Stimulated activated CD4-positive, alpha-beta T cell treated with anti-CD3 and anti-CD28 coated beads, Interleukin-15, amount 100 ng/mL, for 1 hour (primary cell): Measurements from ENCODE around the gene CPT1B.

Experiments used
- DNase-seq, 2 donors: peaks; one replicate each; pipeline ENCODE4 v3.0.0-alpha.2; 2020; ENCODE audit warnings: low read depth in 1 of 2, low spot score in 1 of 2

Gene CPT1B

DNA sequence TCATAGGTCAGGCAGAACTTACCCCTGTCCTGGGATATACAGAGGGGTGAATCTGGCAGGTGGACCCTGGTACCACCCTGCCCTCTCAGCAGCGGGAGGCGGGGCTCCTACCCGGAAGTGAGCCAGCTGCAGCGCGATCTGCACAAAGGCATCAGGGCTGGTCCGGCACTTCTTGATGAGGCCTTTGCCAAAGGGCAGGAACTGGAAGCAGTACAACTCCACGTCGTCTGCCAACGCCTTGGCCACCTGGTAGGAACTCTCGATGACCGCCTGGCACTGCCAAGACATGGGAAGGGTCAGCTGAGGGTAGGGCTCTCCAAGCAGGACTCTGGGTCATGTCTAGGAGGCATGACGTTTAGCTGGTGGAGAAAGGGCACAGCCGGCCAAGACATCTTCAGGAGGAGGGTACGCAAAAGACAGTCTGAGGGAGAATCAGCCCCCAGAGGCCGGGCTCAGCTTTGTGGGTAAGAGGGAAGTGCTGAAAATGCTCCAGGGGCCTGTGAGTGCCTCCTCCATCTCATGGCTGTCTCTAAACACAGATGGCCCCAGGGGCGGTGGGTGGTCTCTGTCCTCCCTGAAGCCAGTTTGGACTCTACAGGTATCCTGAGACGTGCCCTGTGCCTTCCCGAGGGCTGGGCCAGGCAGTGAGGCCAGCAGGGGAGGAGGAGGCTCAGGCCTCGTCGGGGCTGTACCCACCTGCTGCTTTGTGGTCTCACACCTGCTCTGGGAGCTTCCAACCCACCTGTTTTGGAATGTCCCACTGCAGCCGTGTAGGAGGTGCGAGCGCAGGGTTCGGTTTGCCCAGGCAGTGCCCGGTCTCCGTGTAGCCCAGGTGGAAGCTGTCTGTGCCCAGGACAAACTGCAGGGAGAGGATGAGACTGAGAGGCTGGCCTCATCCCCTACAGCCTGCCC lies 6.7 kb downstream of the CPT1B start:
- DNase-seq, result no peak

GRCh38 chr22:50570861-50571260 lies 7.4 kb downstream of the CPT1B start:
- no peak for DNase-seq

- DNase-seq, result no peak
These were observed 8.2 kb downstream of the CPT1B start for GRCh38 chr22:50569896-50570535.

GRCh38 chr22:50569041-50569459 lies 9.2 kb downstream of the CPT1B start:
- no peak for DNase-seq

DNA sequence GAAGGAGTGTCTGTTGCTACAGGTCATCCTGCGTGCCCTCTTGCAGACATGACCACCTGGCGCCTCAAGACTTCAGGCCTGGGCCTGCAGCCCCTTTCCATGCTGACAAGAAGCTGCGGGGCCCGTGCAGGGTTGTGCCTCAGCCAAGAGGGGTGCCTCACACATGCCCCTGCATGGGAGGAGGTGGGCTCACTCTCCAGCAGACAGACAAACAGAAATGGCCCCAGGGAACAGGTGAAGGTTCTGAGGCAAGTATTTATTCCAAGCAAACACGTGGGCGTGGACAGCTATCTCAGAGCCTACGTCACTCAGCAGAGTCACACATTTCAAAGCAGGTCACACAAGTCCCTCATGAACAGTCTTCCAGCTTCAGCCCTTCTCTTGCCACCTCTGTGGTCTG lies 9.6 kb downstream of the CPT1B start:
- no peak for DNase-seq

GRCh38 chr22:50567721-50568252 lies 10.4 kb downstream of the CPT1B start:
- DNase-seq, result no peak

- no peak for DNase-seq
These were observed 13.9 kb downstream of the CPT1B start for GRCh38 chr22:50564289-50564688.

- no peak for DNase-seq
These were observed 14.6 kb downstream of the CPT1B start for GRCh38 chr22:50563413-50564160.

- peak; percentile 94 to 96 for DNase-seq
These were observed 15.5 kb downstream of the CPT1B start, which contains the start of gene SYCE3 for GRCh38 chr22:50562523-50563412. SYCE3 (minus strand) TSS chr22:50562919; CDS start chr22:50556405, 6,514 bp downstream.

GRCh38 chr22:50561401-50562358 lies 16.5 kb downstream of the CPT1B start:
- no peak for DNase-seq

GRCh38 chr22:50560034-50560433 lies 18.2 kb downstream of the CPT1B start:
- DNase-seq, result no peak

GRCh38 chr22:50556703-50557102 lies 21.5 kb downstream of the CPT1B start:
- DNase-seq, result no peak

DNA sequence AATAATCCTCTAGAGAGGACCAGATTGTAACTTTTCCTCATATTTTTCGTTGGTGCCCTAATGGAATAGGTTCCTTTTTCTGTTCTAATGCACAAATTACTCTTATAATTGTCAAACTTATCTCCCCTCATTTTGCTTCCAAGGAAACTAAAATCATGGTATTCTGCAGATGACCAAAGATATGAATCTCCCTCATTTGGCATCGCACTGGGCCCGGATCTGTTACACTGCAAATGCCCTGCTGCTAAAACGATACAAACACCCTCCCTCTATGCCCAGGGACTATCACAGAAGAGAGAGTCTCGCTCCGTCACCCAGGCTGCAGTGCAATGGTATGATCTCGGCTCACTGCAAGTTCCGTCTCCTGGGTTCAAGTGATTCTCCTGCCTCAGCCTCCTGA lies 24.9 kb downstream of the CPT1B start:
- no peak for DNase-seq

GRCh38 chr22:50551160-50551752 lies 27.0 kb downstream of the CPT1B start:
- no peak for DNase-seq

GRCh38 chr22:50550395-50550794 lies 27.8 kb downstream of the CPT1B start:
- no peak for DNase-seq

GRCh38 chr22:50548921-50549790 lies 29.1 kb downstream of the CPT1B start:
- DNase-seq, result no peak

DNA sequence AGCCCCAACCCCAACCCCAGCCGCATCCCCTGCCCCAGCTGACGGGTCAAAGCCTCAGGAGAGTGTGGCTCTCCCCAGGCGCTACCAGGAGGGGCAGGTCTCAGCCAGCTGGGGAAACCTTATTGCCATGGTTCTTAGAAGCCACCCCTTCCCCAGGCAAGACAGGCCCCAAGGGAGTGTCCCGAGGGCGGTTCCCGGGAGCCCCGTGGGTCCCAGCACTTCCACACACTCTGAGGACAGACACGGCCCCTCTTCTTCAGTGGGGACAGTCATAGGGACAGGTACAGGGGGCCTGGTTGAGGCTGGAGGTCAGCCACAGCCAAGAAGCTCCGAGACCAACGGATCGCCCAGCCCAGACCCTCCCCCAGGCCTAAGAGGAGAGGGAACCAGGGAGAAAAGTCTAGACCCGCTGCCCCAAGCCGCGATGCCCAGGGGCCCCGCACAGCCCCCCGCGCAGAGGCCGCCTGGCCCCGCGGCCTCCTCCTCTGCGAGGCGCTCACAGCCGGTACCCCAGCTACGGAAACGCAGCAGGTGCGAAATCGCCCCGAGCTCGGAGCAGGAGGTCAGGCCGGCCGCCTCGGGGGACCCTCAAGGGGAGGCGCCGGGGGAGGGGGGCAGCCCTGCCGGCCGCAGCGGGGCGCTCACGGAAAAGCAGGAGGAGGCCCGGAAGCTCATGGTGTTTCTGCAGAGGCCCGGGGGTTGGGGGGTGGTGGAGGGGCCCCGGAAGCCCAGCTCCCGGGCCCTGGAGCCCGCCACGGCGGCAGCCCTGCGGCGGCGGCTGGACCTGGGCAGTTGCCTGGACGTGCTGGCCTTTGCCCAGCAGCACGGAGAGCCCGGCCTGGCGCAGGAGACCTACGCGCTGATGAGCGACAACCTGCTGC lies 29.9 kb downstream of the CPT1B start:
- DNase-seq, result peak in 1 of 2 donors; percentile 42
